ENCODE measurements around the gene JARID2.
"Not testable (repeated sequence)": the region's sequence is repeated elsewhere in the genome, so short reads cannot be mapped to it uniquely, and the experiment has no call there.

JARID2 gene

DNA sequence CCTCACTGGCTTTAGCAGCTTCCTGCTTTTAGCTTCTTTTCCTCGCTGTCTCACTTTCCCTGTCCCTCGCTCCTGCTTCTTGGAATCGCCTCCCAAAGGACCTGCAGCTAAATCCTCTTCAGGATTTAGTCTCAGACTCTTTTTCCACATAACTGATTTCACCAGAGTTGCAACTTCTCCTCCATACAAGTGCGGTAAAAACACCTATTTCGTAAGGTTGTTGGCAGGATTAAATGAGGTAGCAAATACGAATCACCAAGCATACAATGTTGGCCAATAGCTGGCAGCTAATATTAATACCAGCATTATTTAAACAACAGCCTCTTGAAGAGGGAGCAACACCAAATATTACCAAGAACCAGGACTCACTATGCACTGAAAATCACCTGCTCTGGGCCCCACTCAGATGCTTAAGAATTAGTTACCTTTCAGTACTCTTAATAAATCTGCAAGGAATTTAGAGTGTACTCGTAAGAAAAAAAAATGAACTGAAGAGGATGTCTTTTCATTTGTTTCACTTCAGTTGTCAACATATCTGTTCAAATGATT is 293.9 kb downstream of the JARID2 start:
- DNase-seq (ENCODE audit: low read depth, low spot score), result no peak

DNA sequence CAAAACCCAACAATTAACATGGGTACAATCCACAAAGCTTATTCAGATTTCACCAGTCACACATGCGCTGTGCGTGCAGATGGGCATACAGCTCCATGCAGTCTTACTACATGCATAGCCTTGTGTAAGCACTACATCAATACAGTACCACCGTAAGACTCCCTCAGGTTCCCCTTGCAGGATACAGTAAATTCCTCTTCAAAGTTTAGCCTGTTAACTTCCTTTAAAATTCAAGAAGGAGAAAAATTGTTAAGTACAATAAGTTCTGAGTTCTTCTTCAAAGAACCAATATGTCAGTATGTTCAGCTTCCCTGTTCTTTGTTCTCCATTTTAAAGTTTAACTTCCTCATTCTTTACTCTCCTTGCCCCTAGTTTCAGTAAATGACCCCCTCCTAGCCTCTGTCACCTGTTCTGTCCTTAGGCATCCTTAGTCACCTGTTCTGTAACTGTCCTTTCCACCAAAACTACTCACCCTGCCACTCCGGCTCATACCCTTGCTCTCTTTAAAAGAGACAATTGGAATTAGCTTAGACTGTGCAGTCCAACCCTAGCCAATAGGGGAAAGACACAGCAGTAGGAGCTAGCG is 297.6 kb downstream of the JARID2 start:
- DNase-seq (ENCODE audit: low read depth, low spot score), result not testable (repeated sequence)

DNA sequence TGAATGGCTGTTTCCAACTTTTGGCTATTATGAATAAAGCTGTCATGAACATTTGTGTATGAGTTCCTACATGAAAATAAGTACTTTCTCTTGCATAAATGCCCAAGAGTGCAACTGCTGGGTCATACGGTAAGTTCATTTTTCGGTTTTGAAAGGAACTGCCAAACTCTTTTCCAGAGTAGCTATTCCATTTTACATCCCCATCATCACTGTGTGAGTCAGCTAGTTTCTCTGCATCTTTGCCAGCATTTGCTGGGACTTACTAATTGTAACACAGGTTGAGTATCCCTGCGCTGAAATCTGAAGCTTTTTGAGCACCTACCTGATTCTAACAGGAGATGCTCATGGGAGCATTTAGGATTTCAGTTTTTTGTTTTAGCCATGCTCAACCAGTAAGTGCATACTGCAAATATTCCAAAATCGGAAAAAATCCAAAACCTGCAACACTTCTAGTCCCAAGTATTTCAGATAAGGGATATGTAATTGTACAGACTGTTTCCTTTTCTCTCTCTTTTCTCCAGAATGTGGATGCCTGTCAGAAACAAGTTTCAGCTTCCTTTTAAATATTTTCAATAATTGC is 298.5 kb downstream of the JARID2 start:
- DNase-seq (ENCODE audit: low read depth, low spot score), result no peak

DNA sequence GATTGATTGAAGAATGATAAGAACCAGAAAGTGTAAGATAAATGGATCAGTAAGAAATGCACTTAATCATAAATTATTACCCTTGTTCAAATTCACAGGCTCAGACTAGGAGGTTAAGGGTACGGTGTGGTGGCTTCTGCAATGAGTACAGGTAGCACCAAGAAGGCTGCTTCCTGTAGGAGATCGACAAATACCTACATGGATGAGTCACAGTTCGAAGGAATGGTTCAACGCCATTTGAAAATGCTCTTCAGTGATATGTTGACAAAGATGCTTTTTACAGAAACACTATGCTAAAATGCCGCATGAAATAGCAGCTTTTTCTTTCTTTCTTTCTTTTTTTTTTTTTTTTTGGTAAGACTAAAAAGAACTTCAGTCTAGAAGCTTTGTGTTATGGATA is 300.7 kb downstream of the JARID2 start:
- DNase-seq (ENCODE audit: low read depth, low spot score), result no peak

DNA sequence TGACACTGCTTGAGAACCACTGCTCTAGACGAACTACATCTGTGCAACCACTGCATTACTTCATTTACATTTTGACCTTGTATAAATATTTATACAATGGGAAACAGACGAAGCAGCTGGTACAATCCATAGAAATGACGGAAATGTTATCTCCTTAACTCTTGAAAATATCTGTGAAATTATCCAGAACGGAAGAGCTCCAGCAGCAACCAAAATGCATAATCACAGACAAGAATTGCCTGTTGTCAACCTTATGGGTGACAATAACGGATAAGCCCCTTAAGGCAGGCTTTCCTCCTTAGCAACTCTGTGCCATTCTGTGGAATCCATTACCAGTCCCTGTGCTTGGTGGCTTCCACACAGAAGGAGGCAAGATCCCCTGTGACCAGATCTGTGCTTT is 301.5 kb downstream of the JARID2 start:
- no peak for DNase-seq (ENCODE audit: low read depth, low spot score)

DNA sequence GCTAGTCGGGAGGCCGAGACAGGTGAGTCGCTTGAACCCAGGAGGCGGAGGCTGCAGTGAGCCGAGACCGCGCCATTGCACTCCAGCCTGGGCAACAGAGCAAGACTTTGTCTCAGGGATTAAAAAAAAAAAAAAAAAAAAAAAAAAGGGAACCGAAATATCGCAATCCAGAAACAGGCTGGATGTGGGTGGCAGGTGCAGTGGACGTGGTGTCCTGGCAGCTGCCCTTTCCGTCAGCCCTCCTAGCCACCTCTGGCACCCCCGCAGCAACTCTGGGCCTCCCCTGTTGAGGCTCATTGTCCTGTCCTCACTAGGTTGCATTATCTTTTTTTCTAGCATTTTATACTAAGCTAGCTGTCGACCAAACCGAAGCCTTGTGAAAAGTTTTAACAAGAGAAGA is 303.5 kb downstream of the JARID2 start:
- DNase-seq (ENCODE audit: low read depth, low spot score), result no peak

DNA sequence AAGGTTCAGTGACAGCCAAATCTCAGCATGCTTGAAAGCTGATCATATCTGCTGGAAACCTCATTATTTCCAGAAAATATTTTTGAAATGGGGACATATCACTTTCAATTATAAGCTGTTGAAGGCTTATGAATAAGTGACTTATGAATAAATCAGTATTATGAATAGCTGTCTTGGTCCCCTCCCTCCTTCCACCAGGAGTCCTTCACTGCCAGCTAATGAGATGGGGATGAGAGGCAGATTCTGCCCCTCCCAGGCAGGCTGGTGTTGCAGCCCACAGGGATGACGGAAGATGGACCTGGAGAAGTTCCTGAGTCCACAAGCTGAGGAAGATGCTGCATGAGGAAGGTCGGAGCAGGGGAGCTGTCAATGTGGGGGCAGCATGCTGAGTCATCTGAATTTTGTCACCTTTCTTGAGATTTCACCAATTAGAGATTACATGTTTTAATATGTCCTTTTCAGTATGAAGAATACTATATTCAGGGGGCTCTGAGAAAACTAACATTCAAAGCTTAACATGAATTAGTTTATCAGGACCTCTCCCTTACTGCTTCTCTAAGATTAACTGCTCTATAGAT is 304.8 kb downstream of the JARID2 start:
- no peak for DNase-seq (ENCODE audit: low read depth, low spot score)

DNA sequence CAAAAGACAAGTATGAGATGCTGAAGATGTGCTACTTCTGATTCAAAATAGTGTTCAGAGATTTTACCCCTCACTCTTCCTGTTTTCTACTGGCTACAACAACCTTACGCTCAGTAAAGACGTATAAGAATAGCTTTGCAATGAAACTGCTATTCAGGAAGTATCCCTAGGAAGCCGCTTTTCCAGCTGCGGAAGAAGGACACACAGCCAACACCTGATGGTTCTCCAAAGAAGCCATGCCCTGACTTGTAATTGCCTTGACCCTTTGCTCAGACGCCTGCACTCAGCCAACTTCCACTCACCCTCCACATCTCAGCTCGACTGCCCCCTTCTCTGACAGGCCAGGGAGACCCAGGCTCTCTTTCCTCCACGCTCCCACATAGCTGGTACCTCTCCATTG is 305.4 kb downstream of the JARID2 start:
- DNase-seq (ENCODE audit: low read depth, low spot score), result no peak

DNA sequence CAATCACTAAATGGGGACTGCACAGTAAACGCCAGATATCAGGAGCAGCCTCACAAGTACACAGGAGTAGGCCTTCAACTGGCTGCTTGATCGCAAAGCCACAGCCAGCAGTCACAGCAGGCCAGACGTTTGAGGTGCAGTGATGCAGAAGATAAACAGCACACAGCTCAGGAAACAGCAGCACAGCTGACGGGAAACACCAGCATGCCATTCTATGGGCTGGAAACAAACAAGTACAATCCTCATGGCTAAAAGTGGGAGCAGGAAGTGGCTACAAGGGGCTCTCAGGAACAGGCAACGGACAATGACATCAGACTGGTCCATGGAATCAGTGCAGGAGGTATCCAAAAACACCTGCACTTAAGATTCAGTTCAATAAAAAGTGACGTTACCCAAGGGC is 305.9 kb downstream of the JARID2 start:
- no peak for DNase-seq (ENCODE audit: low read depth, low spot score)

DNA sequence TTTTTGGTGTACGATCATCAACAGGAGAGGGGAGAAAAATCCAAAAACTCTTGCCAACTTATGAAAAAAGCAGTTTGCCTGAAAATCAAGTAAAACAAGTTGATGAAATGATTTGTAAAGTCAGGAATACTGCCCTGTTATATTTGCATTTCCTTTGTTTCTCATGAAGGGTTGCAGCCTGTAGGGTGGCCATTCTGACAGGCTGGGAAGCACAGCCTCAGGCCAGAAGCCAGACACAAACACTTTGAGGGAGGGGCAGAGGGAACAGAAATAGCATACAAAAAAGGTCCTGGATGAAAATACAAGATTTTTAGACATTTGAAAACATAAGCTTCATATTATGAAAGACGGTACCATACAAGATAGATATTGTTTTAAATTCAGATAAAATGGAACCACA is 307.2 kb downstream of the JARID2 start:
- no peak for DNase-seq (ENCODE audit: low read depth, low spot score)

DNA sequence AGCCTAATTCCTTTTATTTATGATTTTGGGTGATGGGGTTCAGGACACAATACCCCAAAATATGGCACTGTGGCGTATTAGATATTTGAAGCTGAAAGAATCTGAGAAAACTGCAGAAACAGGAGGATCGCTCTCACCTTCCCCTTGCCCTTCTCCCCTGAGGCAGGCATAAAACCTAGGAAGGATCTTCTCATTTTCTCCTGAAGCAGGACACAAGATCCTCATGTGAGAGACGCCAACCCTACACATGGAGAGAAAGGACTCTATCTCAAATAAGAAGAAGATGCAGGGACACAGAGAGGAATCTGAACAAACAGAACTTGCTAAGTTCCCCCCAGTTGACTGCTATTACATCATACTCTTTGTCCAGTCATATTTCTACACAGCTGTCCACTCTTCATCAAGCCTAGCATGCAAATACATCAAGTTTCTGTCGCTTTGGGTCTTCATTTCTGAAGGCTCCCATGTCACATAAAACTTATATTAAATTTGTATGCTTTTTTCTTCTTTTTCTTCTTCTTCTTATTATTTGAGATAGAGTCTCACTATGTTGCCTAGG is 307.9 kb downstream of the JARID2 start:
- no peak for DNase-seq (ENCODE audit: low read depth, low spot score)

DNA sequence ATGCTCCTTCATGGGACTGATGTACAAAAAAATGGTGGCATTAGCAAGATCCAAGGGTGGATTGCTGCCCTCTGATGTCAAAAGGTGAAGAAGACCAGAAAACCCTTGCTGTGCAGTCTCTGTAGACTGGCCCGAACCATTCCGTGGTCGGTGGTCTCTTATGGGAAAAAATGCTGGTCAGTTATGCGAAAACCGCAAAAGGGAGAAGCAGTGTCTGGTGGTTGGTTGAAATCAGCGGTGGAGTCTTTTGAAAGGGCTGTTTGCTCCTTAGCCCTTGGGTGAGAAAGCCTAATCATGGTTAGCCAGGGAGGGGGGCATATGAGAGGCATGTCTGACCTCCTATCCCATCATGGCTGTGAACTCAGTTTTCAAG is 308.8 kb downstream of the JARID2 start:
- DNase-seq (ENCODE audit: low read depth, low spot score), result no peak

DNA sequence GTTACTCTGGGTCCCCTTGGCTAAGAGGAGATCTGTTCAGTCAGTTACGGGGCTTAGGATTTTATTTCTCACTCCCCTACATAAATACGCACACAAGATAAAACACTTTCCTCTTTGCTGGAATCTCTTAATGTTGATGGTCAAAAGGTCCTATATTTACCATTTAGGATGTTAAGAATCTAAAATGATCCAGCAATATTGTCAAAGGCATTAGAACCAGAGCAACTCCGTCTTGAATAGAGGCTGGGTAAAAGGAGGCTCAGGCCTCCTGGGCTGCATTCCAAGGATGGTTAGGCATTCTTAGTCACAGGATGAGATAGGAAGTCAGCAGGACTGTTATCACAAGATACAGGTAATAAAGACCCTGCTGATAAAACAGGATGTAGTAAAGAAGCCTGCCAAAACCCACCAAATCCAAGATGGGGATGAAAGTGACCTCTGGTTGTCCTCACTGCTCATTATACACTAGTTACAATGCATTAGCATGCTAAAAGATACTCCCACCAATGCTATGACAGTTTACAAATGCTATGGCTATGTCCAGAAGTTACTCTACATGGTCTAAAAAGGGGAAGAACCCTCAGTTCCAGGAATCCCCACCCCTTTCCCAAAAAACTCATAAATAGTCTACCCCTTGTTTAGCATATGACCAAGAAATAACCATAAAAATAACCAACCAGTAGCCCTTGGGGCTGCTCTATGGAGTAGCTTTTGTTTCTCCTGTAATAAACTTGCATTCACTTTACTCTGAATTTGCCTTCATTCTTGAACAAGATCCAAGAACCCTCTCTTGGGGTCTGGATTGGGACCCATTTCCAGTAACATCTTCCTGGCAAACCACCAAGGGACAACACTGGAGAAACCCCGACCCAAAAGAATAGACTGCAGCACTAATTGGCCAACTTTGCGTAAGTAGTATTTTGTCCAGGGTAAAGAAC is 309.5 kb downstream of the JARID2 start:
- no peak for DNase-seq (ENCODE audit: low read depth, low spot score)

DNA sequence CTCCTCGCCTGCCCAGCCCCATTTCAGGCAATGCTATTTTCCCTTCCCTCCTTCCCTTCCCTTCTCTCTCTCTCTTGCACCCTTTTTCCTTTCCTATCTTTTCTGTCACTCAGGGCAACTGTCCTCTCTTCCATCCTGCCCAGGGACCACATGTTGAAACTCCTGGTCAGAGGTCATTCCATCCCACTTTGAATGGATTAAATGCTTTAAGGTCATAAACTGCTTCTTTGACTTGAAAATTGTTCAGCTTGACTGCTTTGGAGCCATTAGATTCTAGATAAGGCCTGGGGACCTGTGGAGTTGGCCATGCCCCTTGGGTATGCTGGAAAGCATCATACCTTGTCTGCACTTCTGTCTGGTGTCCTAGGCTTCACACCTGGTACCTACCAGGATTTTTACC is 310.8 kb downstream of the JARID2 start:
- no peak for DNase-seq (ENCODE audit: low read depth, low spot score)

DNA sequence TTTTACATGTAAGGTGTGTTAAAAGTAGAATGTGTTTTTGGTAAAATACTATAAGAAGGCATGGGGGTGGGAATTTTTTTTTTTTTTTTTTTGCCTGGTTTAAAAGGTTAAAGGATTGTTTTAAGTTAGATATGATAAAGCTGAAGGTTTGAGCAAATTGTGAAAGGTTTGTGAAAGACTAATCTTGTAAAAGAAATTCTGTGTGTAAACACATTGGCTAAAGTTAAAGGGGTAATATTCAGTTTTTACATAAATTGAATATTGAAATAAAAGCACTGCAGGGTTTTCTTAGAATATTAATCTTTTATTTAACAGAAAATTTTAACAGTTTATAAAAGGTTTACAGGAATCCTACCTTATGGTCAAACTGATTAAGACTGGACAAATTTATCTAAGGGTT is 311.3 kb downstream of the JARID2 start:
- DNase-seq (ENCODE audit: low read depth, low spot score), result no peak

DNA sequence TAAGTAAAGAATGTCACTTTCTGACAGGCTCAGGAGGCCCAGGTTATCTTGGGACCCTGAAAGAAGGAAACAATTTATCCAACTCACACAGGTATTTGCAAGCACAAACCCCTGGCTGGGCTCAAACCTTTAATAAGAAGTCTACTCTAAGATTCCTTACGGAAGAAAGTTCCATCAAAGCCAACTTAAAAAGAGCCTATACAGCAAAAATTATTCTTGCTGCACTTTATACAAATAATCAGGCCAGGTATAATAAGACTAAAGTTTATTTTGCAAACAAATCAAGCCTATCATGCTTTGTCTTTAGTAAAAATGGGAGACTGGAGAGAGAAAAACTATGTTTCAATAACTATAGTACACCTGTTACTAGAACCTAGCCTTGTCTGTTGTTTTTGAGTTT is 314.8 kb downstream of the JARID2 start:
- no peak for DNase-seq (ENCODE audit: low read depth, low spot score)

DNA sequence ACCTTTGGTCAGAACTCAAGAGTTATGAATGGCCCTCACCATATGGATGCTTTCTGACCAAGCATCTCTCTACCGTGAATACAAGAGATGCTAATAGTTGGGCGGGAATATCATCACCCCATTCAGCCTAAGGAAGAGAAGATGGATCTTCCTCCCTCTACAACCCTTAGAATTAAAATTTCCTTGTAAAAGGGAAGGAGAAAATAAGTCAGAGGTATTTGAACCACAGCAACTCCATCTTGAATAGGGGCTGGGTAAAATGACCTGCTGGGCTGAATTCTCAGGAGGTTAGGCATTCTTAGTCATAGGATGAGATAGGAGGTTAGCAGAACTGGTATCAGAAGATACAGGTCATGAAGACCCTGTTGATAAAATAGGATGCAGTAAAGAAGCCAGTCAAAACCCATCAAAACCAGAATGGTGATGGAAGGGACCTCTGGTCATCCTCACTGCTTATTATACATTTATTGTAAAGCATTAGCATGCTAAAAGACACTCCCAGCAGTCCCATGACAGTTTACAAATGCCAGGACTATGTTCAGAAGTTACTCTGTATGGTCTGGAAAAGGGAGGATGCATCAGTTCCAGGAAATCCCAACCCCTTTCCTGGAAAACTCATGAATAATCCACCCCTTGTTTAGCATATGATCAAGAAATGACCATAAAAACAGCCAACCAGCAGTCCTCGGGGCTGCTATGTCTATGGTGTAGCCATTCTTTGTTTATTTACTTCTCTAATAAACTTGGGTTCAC is 315.8 kb downstream of the JARID2 start:
- no peak for DNase-seq (ENCODE audit: low read depth, low spot score)

DNA sequence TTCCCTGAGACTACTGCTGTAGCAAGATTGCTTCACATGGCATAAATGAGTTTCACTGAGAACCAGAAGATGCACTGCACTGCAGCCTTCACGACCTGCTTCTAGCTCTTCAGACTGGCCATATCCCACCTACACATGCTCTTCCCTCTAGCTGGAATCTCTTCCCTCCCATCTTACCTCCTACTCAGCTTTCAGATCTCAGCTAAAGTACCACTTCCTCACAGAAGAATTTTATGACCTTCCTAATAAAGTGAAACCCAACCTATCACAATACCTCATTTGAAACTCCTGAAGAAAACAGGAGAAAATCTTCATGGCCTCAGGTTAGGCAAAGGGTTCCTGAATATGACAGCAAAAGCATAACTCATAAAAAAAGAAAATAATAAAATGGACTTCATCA is 317.1 kb downstream of the JARID2 start:
- DNase-seq (ENCODE audit: low read depth, low spot score), result no peak

DNA sequence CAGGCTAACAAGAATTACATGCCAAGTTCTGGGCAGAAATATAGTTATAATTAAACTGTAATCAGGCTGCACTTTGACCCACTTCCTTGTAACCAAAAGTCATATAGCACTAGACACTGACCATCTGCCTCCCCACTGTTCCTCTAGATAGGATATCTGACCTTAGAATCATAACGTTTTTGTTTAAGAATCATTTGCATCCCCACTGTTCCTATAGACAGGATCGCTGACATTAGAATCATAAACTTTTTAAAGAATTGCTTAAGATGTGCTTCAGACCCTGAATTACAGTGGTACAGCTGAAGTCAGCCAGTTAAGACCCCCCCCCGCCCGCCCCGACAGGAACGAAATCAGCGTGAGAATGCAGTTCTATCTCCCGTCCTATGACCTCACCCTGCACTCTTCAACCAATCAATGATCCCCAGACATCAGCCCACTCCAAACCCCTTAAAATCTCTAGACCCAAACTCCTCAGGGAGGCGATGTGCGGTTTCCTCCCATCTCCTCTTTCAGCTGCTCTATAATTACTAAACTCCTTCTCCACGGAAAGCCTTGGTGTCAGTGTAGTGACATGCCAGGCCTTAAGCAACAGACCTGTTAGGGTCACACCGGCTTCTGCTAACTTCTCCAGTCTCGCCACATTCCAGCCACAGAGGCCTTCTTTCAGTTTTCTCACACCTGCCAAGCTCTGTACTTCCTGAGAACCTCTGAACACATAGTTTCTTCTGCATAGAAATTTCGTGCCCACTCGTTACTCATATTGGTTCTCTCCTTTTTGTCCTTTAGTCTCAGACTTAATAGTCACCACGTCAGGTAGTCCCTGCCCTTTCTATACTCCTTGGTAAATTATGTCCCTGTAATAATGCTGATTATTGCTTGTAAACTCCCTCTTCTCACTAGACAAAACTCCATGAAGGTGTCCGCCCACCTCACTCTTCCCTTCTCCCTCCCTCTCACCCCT is 323.4 kb downstream of the JARID2 start:
- no peak for DNase-seq (ENCODE audit: low read depth, low spot score)

DNA sequence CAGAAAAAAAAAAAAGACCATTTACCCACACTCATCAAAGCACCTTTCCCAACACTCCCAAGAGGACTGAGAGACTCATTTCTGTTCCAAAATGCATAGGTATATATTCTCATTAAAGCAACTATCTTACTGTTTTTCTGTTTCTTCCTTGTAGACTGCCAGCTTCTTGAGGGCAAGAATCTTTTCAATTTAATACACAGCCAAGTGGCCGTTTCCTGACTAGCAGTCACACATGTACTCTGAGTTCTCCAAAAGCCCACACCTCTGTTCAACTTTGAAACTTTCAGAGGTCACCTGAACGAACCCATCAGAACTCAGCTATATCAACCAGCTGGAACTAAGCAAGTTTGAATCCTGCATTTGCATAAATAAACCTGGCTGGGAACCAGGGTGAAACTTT is 324.3 kb downstream of the JARID2 start:
- no peak for DNase-seq (ENCODE audit: low read depth, low spot score)
